HG03571 (cell line): ENCODE data around the gene IGSF21.

ENCODE experiments used
- ATAC-seq: cut with Tn5 transposase; IDR thresholded peaks from one replicate; pipeline ENCODE4 v1.9.1; 2021; ENCODE audit not compliant: unreplicated experiment

IGSF21 gene

GRCh38 chr1:18107369-18108298, at the start of gene IGSF21:
Gene IGSF21 (plus strand): TSS chr1:18107798. CDS start chr1:18108129, 331 bp downstream.
- ATAC-seq: no peak

GRCh38 chr1:18058206-18058921, 49.2 kb upstream of the IGSF21 start:
- no peak for ATAC-seq

GRCh38 chr1:18058981-18059605, 48.5 kb upstream of the IGSF21 start:
- ATAC-seq: no peak

GRCh38 chr1:18060366-18060765, 47.2 kb upstream of the IGSF21 start:
- no peak for ATAC-seq

GRCh38 chr1:18062185-18062584, 45.4 kb upstream of the IGSF21 start:
- ATAC-seq: no peak

- ATAC-seq: no peak
Measured at GRCh38 chr1:18064534-18064933, 43.1 kb upstream of the IGSF21 start.

- no peak for ATAC-seq
Measured at GRCh38 chr1:18066576-18066975, 41.0 kb upstream of the IGSF21 start.

GRCh38 chr1:18069903-18070302, 37.7 kb upstream of the IGSF21 start:
- no peak for ATAC-seq

- ATAC-seq: no peak
Measured at GRCh38 chr1:18072066-18072465, 35.5 kb upstream of the IGSF21 start.

GRCh38 chr1:18073066-18073642, 34.4 kb upstream of the IGSF21 start:
- no peak for ATAC-seq

- ATAC-seq: no peak
Measured at GRCh38 chr1:18077657-18078215, 29.9 kb upstream of the IGSF21 start.

- ATAC-seq: no peak
Measured at GRCh38 chr1:18079941-18080735, 27.5 kb upstream of the IGSF21 start.

- no peak for ATAC-seq
Measured at GRCh38 chr1:18085387-18086074, 22.1 kb upstream of the IGSF21 start.

GRCh38 chr1:18088077-18088594, 19.5 kb upstream of the IGSF21 start:
- no peak for ATAC-seq

GRCh38 chr1:18089488-18089887, 18.1 kb upstream of the IGSF21 start:
- ATAC-seq: no peak

GRCh38 chr1:18090636-18091035, 17.0 kb upstream of the IGSF21 start:
- ATAC-seq: no peak

- ATAC-seq: no peak
Measured at GRCh38 chr1:18091660-18092446, 15.7 kb upstream of the IGSF21 start.

GRCh38 chr1:18093193-18093592, 14.4 kb upstream of the IGSF21 start:
- ATAC-seq: no peak

- ATAC-seq: no peak
Measured at GRCh38 chr1:18093646-18094045, 14.0 kb upstream of the IGSF21 start.
